ENCODE results near the gene SH3D21.

GRCh38 chr1:36341626-36342320 is 35.6 kb downstream of the SH3D21 start:
- TF ChIP-seq JUND (IDR thresholded peaks at IDR 0.05; ENCODE audit: low read depth, low read length), result no peak
- no peak for TF ChIP-seq EP300 (IDR thresholded peaks at IDR 0.05; ENCODE audit: borderline replicate concordance in 1 of 2, control insufficient read depth in 1 of 2, low read depth in 2 of 2, low read length in 2 of 2)
- no peak for TF ChIP-seq CTCF (IDR thresholded peaks at IDR 0.05 in 2 of 3, conservative IDR thresholded peaks at IDR 0.05 in 1 of 3; ENCODE audit: control insufficient read depth in 2 of 3, extremely low read depth in 1 of 3, insufficient read depth in 1 of 3, low read depth in 3 of 3, low read length in 3 of 3)
- no peak for TF ChIP-seq EED (IDR thresholded peaks at IDR 0.05; ENCODE audit: low read depth)
- TF ChIP-seq IRF4 (IDR thresholded peaks at IDR 0.05; ENCODE audit: low read depth, low read length), result no peak
- no peak for TF ChIP-seq ATF2 (IDR thresholded peaks at IDR 0.05; ENCODE audit: low read length)
